GM12878 (cell line): Measurements from ENCODE around the gene TMEM253. TPM values are rescaled to one million over a fixed set of nuclear protein-coding genes. Genes with fewer than 3 reads are reported as not detected.

ENCODE experiments used
- ATAC-seq: fragments of 200-7000 bp; cut with Tn5 transposase; 3 replicates; pipeline ENCODE4 v1.9.1; 2020; ENCODE audit warnings: mild to moderate bottlenecking, moderate library complexity
- BruUV-seq: library from RNA; stranded (reverse); fragments of 400-500 nt; replicated peaks from 2 replicates; lab custom pipeline; 2021; lab: Mats Ljungman, UMichigan
- CTCF ChIA-PET: fragments of 300-600 bp; sonication (Branson Sonifier 250); formaldehyde crosslinking; extraction: SDS; loops from one replicate; lab custom pipeline; 2021; ENCODE audit warnings: inconsistent platforms; lab: Yijun Ruan, JAX
- POLR2A ChIA-PET: fragments of 350-600 bp; formaldehyde crosslinking; extraction: SDS; loops from one replicate; lab custom pipeline; 2021; ENCODE audit warnings: inconsistent platforms; lab: Charles Lee
- RAD21 ChIA-PET: fragments of 300-600 bp; sonication (Branson Sonifier 250); formaldehyde crosslinking; loops from one replicate; lab custom pipeline; 2023; ENCODE audit warnings: antibody characterized with exemption; ENCODE audit not compliant: unreplicated experiment; lab: Charles Lee
- SMC1A ChIA-PET: fragments of 300-600 bp; sonication (Branson Sonifier 250); formaldehyde crosslinking; loops from one replicate; lab custom pipeline; 2023; ENCODE audit not compliant: unreplicated experiment, uncharacterized antibody; lab: Charles Lee
- DNase-seq: peaks from one replicate; pipeline ENCODE4 v3.0.0-alpha.2; 2011; ENCODE audit warnings: low read depth, low spot score
- FAIRE-seq: peaks from 3 replicates; lab custom pipeline; 2011; peaks lifted over from hg19 to GRCh38; lab: Jason Lieb, UNC
- H2AFZ ChIP-seq: 2 replicates; pipeline ENCODE4 v1.6.0; 2011; ENCODE audit warnings: low read depth, low read length, control low read depth; ENCODE audit not compliant: control insufficient read depth
- H3K27ac ChIP-seq: 2 replicates; pipeline ENCODE4 v1.5.1; 2011; ENCODE audit warnings: control low read depth; ENCODE audit not compliant: control insufficient read depth, insufficient read depth
- H3K27me3 ChIP-seq, 2 experiments: replicated peaks in 1 of 2; 2 replicates each; pipeline versions ENCODE4 v1.6.0 to v1.6.1; 2011; ENCODE audit warnings: low read length in 1 of 2; ENCODE audit not compliant: control insufficient read depth in 2 of 2, insufficient read depth in 2 of 2
- H3K36me3 ChIP-seq, 2 experiments: 2 replicates each; pipeline ENCODE4 v1.5.1; 2011; ENCODE audit warnings: low read length in 1 of 2; ENCODE audit not compliant: control insufficient read depth in 2 of 2, insufficient read depth in 2 of 2
- H3K4me1 ChIP-seq: 2 replicates; pipeline ENCODE4 v1.6.1; 2011; ENCODE audit warnings: mild to moderate bottlenecking, low read length, moderate library complexity, mixed read lengths; ENCODE audit not compliant: control insufficient read depth, insufficient read depth
- H3K4me2 ChIP-seq: 2 replicates; pipeline ENCODE4 v1.6.0; 2011; ENCODE audit warnings: control low read depth; ENCODE audit not compliant: control insufficient read depth, insufficient read depth
- H3K4me3 ChIP-seq: fragments of 200-600 bp; sonication (generic); 2 replicates; pipeline ENCODE4 v1.5.1; 2016
- H3K79me2 ChIP-seq: 2 replicates; pipeline ENCODE4 v1.6.0; 2011; ENCODE audit warnings: low read length; ENCODE audit not compliant: control insufficient read depth, insufficient read depth
- H3K9ac ChIP-seq: 2 replicates; pipeline ENCODE4 v1.8.0; 2011; ENCODE audit warnings: low read length, control low read depth, mixed read lengths; ENCODE audit not compliant: control insufficient read depth, insufficient read depth
- H3K9me3 ChIP-seq: replicated peaks from 3 replicates; pipeline ENCODE4 v1.5.1; 2011; ENCODE audit warnings: mild to moderate bottlenecking, low read length; ENCODE audit not compliant: control insufficient read depth, insufficient read depth
- H4K20me1 ChIP-seq: 2 replicates; pipeline ENCODE4 v1.6.0; 2011; ENCODE audit not compliant: control insufficient read depth, insufficient read depth
- CTCF ChIP-seq, 3 experiments: IDR thresholded peaks in 2 of 3; conservative IDR thresholded peaks in 1 of 3; 2 replicates each; pipeline ENCODE4 v1.5.1; 2011; ENCODE audit warnings: low read depth in 3 of 3, low read length in 3 of 3, mild to moderate bottlenecking in 3 of 3, control low read depth in 2 of 3, moderate library complexity in 2 of 3, inconsistent platforms in 1 of 3, mixed read lengths in 1 of 3; ENCODE audit not compliant: control insufficient read depth in 2 of 3, insufficient read depth in 1 of 3; ENCODE audit errors: extremely low read depth in 1 of 3
- IKZF1 ChIP-seq: fragments of 450-650 bp; conservative IDR thresholded peaks from 2 replicates; pipeline ENCODE4 v1.6.1; 2017; ENCODE audit warnings: antibody characterized with exemption, mild to moderate bottlenecking
- MEF2A ChIP-seq: IDR thresholded peaks from 2 replicates; pipeline ENCODE4 v1.6.1; 2011; ENCODE audit warnings: low read depth, mild to moderate bottlenecking, low read length, moderate library complexity; ENCODE audit not compliant: insufficient read depth
- MTA2 ChIP-seq: fragments of 450-650 bp; IDR thresholded peaks from 2 replicates; pipeline ENCODE4 v1.6.1; 2016; ENCODE audit warnings: low read depth, mild to moderate bottlenecking, moderate library complexity
- RBBP5 ChIP-seq: fragments of 200-600 bp; sonication (generic); conservative IDR thresholded peaks from 2 replicates; pipeline ENCODE4 v1.6.1; 2016
- RFX5 ChIP-seq: IDR thresholded peaks from 2 replicates; pipeline ENCODE4 v1.6.1; 2011; ENCODE audit warnings: low read depth, low read length, improper control_type of control experiment
- WGBS: methylation state at CpG from one replicate; pipeline ENCODE4 v1.1.6; 2016; ENCODE audit warnings: low lambda C conversion rate; ENCODE audit not compliant: insufficient replicate concordance, insufficient coverage; ENCODE audit errors: missing lambda C conversion rate; 5-methylcytosine and 5-hydroxymethylcytosine counted together
- in situ Hi-C: fragments of 300-500 bp; cut with MboI; formaldehyde crosslinking; loops from 9 replicates; pipeline ENCODE4 v1.14.3; 2018; ENCODE audit warnings: mixed read lengths
- intact Hi-C: fragments of 100-400 bp; cut with micrococcal nuclease; formaldehyde crosslinking; loops from one replicate; pipeline ENCODE4 v1.14.2; 2022; ENCODE audit not compliant: unreplicated experiment
- polyA plus RNA-seq, 11 experiments: library from polyadenylated mRNA; depleted of rRNA in 4 of 11; unstranded in 6 of 11; stranded (reverse) in 5 of 11; fragments of >200 nt; fragmentation: Nextera tagmentation in 4 of 11; fragmentation: Illumina TruSeq in 1 of 11; extraction: Ambion mirVana in 4 of 11; extraction: Trizol in 1 of 11; gene quantifications; 1 replicate in 1 of 11; 2 replicates in 10 of 11; pipeline versions ENCODE4 v1.2.1 to v1.2.3, GENCODE V29; 2011 to 2016; ENCODE audit warnings: inconsistent platforms in 2 of 11, missing spikeins in 2 of 11, low read depth in 1 of 11
- total RNA-seq, 4 experiments: library from RNA; depleted of rRNA in 3 of 4; stranded (reverse); fragments of >200 nt in 3 of 4; fragmentation: Illumina TruSeq in 1 of 4; extraction: Trizol in 1 of 4; gene quantifications; 2 replicates each; pipeline versions ENCODE4 v1.2.1 to v1.2.3, GENCODE V29; 2013 to 2021
- TF ChIP-seq, protein P1 (sequence below): fragments of 450-650 bp; IDR thresholded peaks from 2 replicates; pipeline ENCODE4 v1.6.1; 2017; ENCODE audit warnings: low read depth, mild to moderate bottlenecking, moderate library complexity

TMEM253 gene
- total and polyA plus RNA-seq, 10 of the 15 experiments (the other 5 are each of a cell fraction or from before 2014, with no cell fraction given), result 0.11 to 0.48 TPM; not detected in 8

DNA sequence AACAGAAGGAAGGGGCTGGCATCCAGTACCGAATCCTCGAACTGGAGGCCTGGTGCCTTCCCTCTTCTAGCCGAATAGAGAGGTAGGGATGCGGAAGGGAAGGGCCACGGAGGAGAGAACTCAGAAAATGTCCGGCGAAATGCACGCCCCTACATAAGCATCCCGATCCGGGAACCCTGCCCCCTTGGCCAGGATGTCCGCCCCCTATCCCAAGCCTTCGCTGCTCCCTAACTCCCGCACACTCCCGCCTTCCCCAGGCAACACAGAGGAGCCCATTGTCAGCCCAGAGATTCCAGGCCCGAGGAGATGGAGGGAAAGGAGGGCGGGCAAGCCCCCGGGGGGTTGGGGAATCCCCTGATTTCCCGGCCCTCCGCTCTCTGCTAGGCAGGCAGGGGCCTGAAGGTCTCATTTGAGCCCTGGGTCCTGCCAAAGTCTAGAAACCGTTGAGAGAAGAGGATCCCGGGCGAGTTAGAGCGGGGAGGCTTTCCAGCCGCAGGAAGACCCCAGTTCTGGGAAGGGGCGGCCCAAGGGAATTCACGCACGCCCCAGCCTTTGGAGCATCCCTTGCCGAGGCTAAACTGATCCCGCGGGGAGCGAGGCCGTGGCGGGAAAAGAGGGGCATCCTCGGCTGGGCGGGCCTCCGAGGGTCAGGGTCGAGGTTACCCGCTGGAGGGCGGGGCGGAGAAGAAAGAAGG, 31.3 kb upstream of the TMEM253 start:
- ChIA-PET POLR2A (interaction anchor here (2.6 kb wide), 1 partner anchor 35 kb away, joined by 21 read pairs; no protein-coding TSS in a partner anchor), CTCF (interaction anchor here (0.7 to 6.3 kb wide), 10 partner anchors 15 to 246 kb away, joined by 3 to 151 read pairs (median 25); partner anchors contain the start of gene TMEM253), RAD21 (interaction anchor here (2.1 to 4.8 kb wide), 5 partner anchors 23 to 55 kb away, joined by 13 to 55 read pairs (median 26); no protein-coding TSS in a partner anchor), SMC1A (interaction anchor here (0.6 to 3.2 kb wide), 9 partner anchors 8 to 419 kb away, joined by 3 to 30 read pairs (median 5); no protein-coding TSS in a partner anchor)
- H3K4me3 ChIP-seq, result no peak overlapping the region
- H3K27me3 ChIP-seq, result peaks cover 9 to 20% of the 10 kb centered on the region in 2 experiments
- H3K9me3 ChIP-seq, result no peaks in the 10 kb centered on the region
- no peaks in the 10 kb centered on the region for H3K36me3 ChIP-seq
- no peak overlapping the region for H2AFZ ChIP-seq
- H3K27ac ChIP-seq, result no peak overlapping the region
- intact Hi-C loops (no loop called here), in situ Hi-C loops (no loop called here)
- no peak for DNase-seq
- no TSS peak for BruUV-seq
- ATAC-seq, result no peak
- TF ChIP-seq, protein P1, sequence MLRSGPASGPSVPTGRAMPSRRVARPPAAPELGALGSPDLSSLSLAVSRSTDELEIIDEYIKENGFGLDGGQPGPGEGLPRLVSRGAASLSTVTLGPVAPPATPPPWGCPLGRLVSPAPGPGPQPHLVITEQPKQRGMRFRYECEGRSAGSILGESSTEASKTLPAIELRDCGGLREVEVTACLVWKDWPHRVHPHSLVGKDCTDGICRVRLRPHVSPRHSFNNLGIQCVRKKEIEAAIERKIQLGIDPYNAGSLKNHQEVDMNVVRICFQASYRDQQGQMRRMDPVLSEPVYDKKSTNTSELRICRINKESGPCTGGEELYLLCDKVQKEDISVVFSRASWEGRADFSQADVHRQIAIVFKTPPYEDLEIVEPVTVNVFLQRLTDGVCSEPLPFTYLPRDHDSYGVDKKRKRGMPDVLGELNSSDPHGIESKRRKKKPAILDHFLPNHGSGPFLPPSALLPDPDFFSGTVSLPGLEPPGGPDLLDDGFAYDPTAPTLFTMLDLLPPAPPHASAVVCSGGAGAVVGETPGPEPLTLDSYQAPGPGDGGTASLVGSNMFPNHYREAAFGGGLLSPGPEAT, result no peak
- no peak for TF ChIP-seq RFX5
- TF ChIP-seq RBBP5, result no peak
- no peak for TF ChIP-seq MTA2
- TF ChIP-seq IKZF1, result 0 out of 2 replicates have a peak, but pooled peaks have one; percentile 10
- TF ChIP-seq MEF2A, result no peak
- TF ChIP-seq CTCF (IDR thresholded peaks at IDR 0.05 in 2 of 3, conservative IDR thresholded peaks at IDR 0.05 in 1 of 3; ENCODE audit: control insufficient read depth in 2 of 3, extremely low read depth in 1 of 3, insufficient read depth in 1 of 3, low read depth in 3 of 3, low read length in 3 of 3), result no peak
- WGBS, result 6% methylated on average over 39 of the region's 40 CpGs
- H3K4me2 ChIP-seq, result peak overlapping the region; percentile 67
- no peak for FAIRE-seq
- H3K4me1 ChIP-seq, result peaks cover 29% of the 10 kb centered on the region
- no peaks in the 10 kb centered on the region for H3K79me2 ChIP-seq
- H4K20me1 ChIP-seq, result no peaks in the 10 kb centered on the region
- H3K9ac ChIP-seq, result peak overlapping the region; percentile 6; the same call in 1 of the 2 replicates
